HCT116 (cell line): ENCODE results near the gene KIAA1614. TPM values are rescaled to one million over a fixed set of nuclear protein-coding genes. Genes with fewer than 3 reads are reported as not detected.

ENCODE experiments used
- ATAC-seq: fragments of 200-7000 bp; cut with Tn5 transposase; 2 replicates; pipeline ENCODE4 v1.9.1; 2020; ENCODE audit warnings: mild to moderate bottlenecking, moderate library complexity
- BruUV-seq: library from RNA; stranded (reverse); fragments of 400-500 nt; replicated peaks from 2 replicates; lab custom pipeline; 2021; lab: Mats Ljungman, UMichigan
- CTCF ChIA-PET: fragments of 300-600 bp; sonication (Branson Sonifier 250); formaldehyde crosslinking; loops from one replicate; lab custom pipeline; 2021; ENCODE audit warnings: antibody characterized with exemption; lab: Charles Lee
- POLR2A ChIA-PET: fragments of 300-600, 350-600 bp; sonication (Branson Sonifier 250); formaldehyde crosslinking; loops from one replicate; lab custom pipeline; 2021; ENCODE audit warnings: antibody characterized with exemption; lab: Charles Lee
- RAD21 ChIA-PET, 2 experiments: fragments of 300-600 bp; sonication (Branson Sonifier 250); formaldehyde crosslinking; loops; one replicate each; lab custom pipeline; 2023; ENCODE audit warnings: low total read pairs in 2 of 2; ENCODE audit not compliant: uncharacterized antibody in 2 of 2, unreplicated experiment in 2 of 2, low non-redundant PET in 1 of 2; lab: Charles Lee
- DNase-seq: peaks from one replicate; pipeline ENCODE4 v3.0.0-alpha.2; 2010; ENCODE audit warnings: low read depth, low spot score
- H2AFZ ChIP-seq: fragments of 200-600 bp; shearing (Covaris generic), sonication (generic); 2 replicates; pipeline ENCODE4 v1.6.1; 2017; ENCODE audit warnings: low read depth, mixed run types, mixed read lengths, antibody characterized with exemption, low read length; ENCODE audit not compliant: poor library complexity, severe bottlenecking
- H3K27ac ChIP-seq: 2 replicates; pipeline ENCODE4 v1.5.1; 2012; ENCODE audit warnings: low read depth, low read length
- H3K27me3 ChIP-seq: fragments of 200-600 bp; sonication (generic); 2 replicates; pipeline ENCODE4 v1.6.1; 2016; ENCODE audit warnings: mixed run types, low read length, mixed read lengths; ENCODE audit not compliant: insufficient read depth
- H3K36me3 ChIP-seq, 2 experiments: fragments of 200-500 bp in 1 of 2; fragments of 200-600 bp in 1 of 2; sonication (Bioruptor generic) in 1 of 2; sonication (generic) in 1 of 2; 2 replicates each; pipeline versions ENCODE4 v1.5.1 to v1.6.1; 2014 to 2016; ENCODE audit warnings: low read length in 2 of 2, inconsistent platforms in 1 of 2, mixed read lengths in 1 of 2, mixed run types in 1 of 2; ENCODE audit not compliant: insufficient read depth in 2 of 2, control insufficient read depth in 1 of 2
- H3K4me1 ChIP-seq, 2 experiments: fragments of 200-600 bp in 1 of 2; sonication (generic) in 1 of 2; 2 replicates each; pipeline versions ENCODE4 v1.5.1 to v1.6.1; 2012 to 2017; ENCODE audit warnings: low read length in 2 of 2, inconsistent platforms in 1 of 2, mild to moderate bottlenecking in 1 of 2, mixed read lengths in 1 of 2, mixed run types in 1 of 2, moderate library complexity in 1 of 2; ENCODE audit not compliant: insufficient read depth in 2 of 2, control insufficient read depth in 1 of 2
- H3K4me2 ChIP-seq: fragments of 200-600 bp; sonication (generic); 2 replicates; pipeline ENCODE4 v1.6.1; 2017; ENCODE audit warnings: mixed run types, low read length, mixed read lengths
- H3K4me3 ChIP-seq, 2 experiments: fragments of 200-600 bp in 1 of 2; sonication (generic) in 1 of 2; replicated peaks in 1 of 2; 2 replicates each; pipeline ENCODE4 v1.5.1; 2011 to 2016; ENCODE audit warnings: low read length in 2 of 2, control low read depth in 1 of 2, low read depth in 1 of 2, mild to moderate bottlenecking in 1 of 2, mixed read lengths in 1 of 2, mixed run types in 1 of 2
- H3K79me2 ChIP-seq: fragments of 200-600 bp; sonication (generic); 2 replicates; pipeline ENCODE4 v1.6.1; 2017; ENCODE audit warnings: mild to moderate bottlenecking, mixed run types, low read length, moderate library complexity, mixed read lengths; ENCODE audit not compliant: insufficient read depth
- H3K9ac ChIP-seq: fragments of 200-600 bp; sonication (generic); 2 replicates; pipeline ENCODE4 v1.6.1; 2016; ENCODE audit warnings: low read length, mixed read lengths
- H3K9me2 ChIP-seq: fragments of 200-600 bp; sonication (generic), shearing (Covaris generic); 2 replicates; pipeline ENCODE4 v1.6.1; 2017; ENCODE audit warnings: mixed run types, mild to moderate bottlenecking, moderate library complexity; ENCODE audit not compliant: insufficient read depth
- H3K9me3 ChIP-seq, 2 experiments: fragments of 200-500 bp in 1 of 2; fragments of 200-600 bp in 1 of 2; sonication (Bioruptor generic) in 1 of 2; sonication (generic) in 1 of 2; 2 replicates each; pipeline ENCODE4 v1.6.1; 2014 to 2017; ENCODE audit warnings: low read length in 2 of 2, mixed read lengths in 2 of 2, inconsistent platforms in 1 of 2, low read depth in 1 of 2, mild to moderate bottlenecking in 1 of 2, mixed run types in 1 of 2, moderate library complexity in 1 of 2; ENCODE audit not compliant: control insufficient read depth in 1 of 2, insufficient read depth in 1 of 2
- H4K20me1 ChIP-seq: fragments of 200-600 bp; sonication (generic), shearing (Covaris generic); 2 replicates; pipeline ENCODE4 v1.6.1; 2017; ENCODE audit warnings: mixed run types, mild to moderate bottlenecking, moderate library complexity; ENCODE audit not compliant: insufficient read depth
- CBX3 ChIP-seq: IDR thresholded peaks from 2 replicates; pipeline ENCODE4 v1.6.1; 2012; ENCODE audit warnings: low read depth
- CEBPB ChIP-seq: IDR thresholded peaks from 2 replicates; pipeline ENCODE4 v1.6.1; 2012; ENCODE audit warnings: low read depth
- EGR1 ChIP-seq: IDR thresholded peaks from 2 replicates; pipeline ENCODE4 v1.6.1; 2012; ENCODE audit warnings: low read depth
- ELF1 ChIP-seq: IDR thresholded peaks from 2 replicates; pipeline ENCODE4 v1.6.1; 2012; ENCODE audit warnings: low read depth, borderline replicate concordance
- EZH2phosphoT487 ChIP-seq: fragments of 200-600 bp; IDR thresholded peaks from 2 replicates; pipeline ENCODE4 v1.6.1; 2018; ENCODE audit warnings: antibody characterized with exemption, borderline replicate concordance
- FOSL1 ChIP-seq: IDR thresholded peaks from 2 replicates; pipeline ENCODE4 v1.6.1; 2012; ENCODE audit warnings: low read depth
- JUND ChIP-seq: IDR thresholded peaks from 2 replicates; pipeline ENCODE4 v1.6.1; 2012
- POLR2A ChIP-seq: IDR thresholded peaks from 2 replicates; pipeline ENCODE4 v1.7.0; 2011; ENCODE audit warnings: borderline replicate concordance; ENCODE audit not compliant: insufficient read depth, insufficient read length; ENCODE audit errors: extremely low read depth
- RAD21 ChIP-seq: IDR thresholded peaks from 2 replicates; pipeline ENCODE4 v1.6.1; 2012; ENCODE audit warnings: low read depth, mild to moderate bottlenecking
- TCF7L2 ChIP-seq: IDR thresholded peaks from 2 replicates; pipeline ENCODE4 v1.7.0; 2011; ENCODE audit warnings: borderline replicate concordance, inconsistent platforms; ENCODE audit not compliant: insufficient read depth, insufficient read length; ENCODE audit errors: extremely low read depth
- YY1 ChIP-seq: IDR thresholded peaks from 2 replicates; pipeline ENCODE4 v1.6.1; 2011; ENCODE audit warnings: low read length, low read depth, moderate library complexity, mild to moderate bottlenecking; ENCODE audit not compliant: insufficient replicate concordance; ENCODE audit errors: extremely low read depth
- intact Hi-C: fragments of 100-400 bp; cut with micrococcal nuclease; formaldehyde crosslinking; loops from 2 replicates; pipeline ENCODE4 v1.10.0; 2022
- total RNA-seq: library from RNA; stranded (reverse); gene quantifications from one replicate; pipeline ENCODE4 v1.2.1, GENCODE V29; 2021; ENCODE audit not compliant: unreplicated experiment
- TF ChIP-seq, protein P1 (sequence below): IDR thresholded peaks from 2 replicates; pipeline ENCODE4 v1.6.1; 2012
- TF ChIP-seq, protein P2 (sequence below), 3 experiments: fragments of 200-600 bp in 1 of 3; sonication (generic) in 1 of 3; IDR thresholded peaks in 2 of 3; conservative IDR thresholded peaks in 1 of 3; 2 replicates each; pipeline ENCODE4 v1.5.1; 2012 to 2017; ENCODE audit warnings: low read depth in 2 of 3, low read length in 2 of 3, antibody characterized with exemption in 1 of 3, borderline replicate concordance in 1 of 3, control low read depth in 1 of 3, mild to moderate bottlenecking in 1 of 3, mixed read lengths in 1 of 3, mixed run types in 1 of 3, moderate library complexity in 1 of 3; ENCODE audit not compliant: insufficient read depth in 1 of 3
- TF ChIP-seq, protein P3 (sequence below): IDR thresholded peaks from 2 replicates; pipeline ENCODE4 v1.6.1; 2011; ENCODE audit warnings: mild to moderate bottlenecking, low read length, moderate library complexity; ENCODE audit not compliant: insufficient replicate concordance; ENCODE audit errors: extremely low read depth
- TF ChIP-seq, protein P4 (sequence below): IDR thresholded peaks from 2 replicates; pipeline ENCODE4 v1.6.1; 2012; ENCODE audit warnings: low read depth
- TF ChIP-seq, protein P5 (sequence below): IDR thresholded peaks from 2 replicates; pipeline ENCODE4 v1.6.1; 2012

The KIAA1614 gene
- total RNA-seq, 1 experiment from 2014 or later = 0.25 TPM

DNA sequence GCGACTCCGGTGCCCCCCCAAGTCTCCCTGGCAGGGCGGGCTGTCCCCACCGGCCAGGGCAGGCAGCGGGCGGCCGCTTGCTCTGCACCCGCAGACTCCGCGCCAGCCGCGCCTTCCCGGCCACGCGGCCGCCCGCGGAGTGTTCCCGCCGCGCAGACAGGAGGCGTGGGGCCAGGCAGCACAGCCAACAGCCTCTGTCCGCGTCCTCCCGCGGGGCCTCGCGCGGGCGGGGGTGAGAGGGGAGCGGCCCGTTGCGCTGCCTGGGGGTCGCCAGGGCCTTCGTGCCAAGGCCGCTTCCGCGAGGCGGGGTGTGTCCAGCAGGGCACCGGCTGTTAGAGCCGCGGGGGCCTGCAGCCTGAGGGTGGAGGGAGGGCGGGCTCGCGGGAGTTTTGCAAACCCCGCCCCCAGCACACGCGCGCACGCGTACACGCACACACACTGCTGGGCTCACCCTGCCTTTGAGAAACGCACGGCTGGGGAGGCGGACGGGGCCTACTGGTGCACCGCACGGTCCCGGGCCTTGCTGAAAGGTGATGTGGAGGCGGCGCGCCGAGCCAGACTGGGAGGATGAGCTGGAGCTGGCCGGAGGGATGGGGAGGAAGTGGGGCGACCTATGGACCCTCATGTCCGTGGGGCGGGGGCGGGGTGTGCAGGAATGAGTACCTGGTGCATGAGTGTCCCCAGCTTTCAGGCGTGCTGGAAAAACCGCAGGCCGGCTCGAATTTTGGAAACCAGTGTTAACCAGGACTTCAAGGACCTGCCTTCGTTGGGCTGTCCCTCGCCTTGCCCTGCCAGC, 41.5 kb downstream of the KIAA1614 start:
- intact Hi-C loops = no loop called here
- H3K4me2 ChIP-seq = no peak overlapping the region
- H3K4me3 ChIP-seq = no peak overlapping the region
- ChIA-PET RAD21 (no interaction called here), CTCF (no interaction called here), POLR2A (no interaction called here)
- BruUV-seq = no TSS peak
- H3K9me3 ChIP-seq = no peaks in the 10 kb centered on the region
- H3K36me3 ChIP-seq = peaks cover 0 to 4% of the 10 kb centered on the region in 2 experiments; a peak in 1 of 4 replicates
- no peak for DNase-seq
- no peak overlapping the region for H3K27ac ChIP-seq
- H2AFZ ChIP-seq = no peak overlapping the region
- TF ChIP-seq EZH2phosphoT487 (no peak), RAD21 (no peak), JUND (no peak), CBX3 (no peak), CEBPB (no peak), ELF1 (no peak), YY1 (no peak), TCF7L2 (no peak), EGR1 (no peak), POLR2A (no peak), FOSL1 (no peak)
- TF ChIP-seq, protein P1, sequence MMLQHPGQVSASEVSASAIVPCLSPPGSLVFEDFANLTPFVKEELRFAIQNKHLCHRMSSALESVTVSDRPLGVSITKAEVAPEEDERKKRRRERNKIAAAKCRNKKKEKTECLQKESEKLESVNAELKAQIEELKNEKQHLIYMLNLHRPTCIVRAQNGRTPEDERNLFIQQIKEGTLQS = no peak
- TF ChIP-seq, protein P2, sequence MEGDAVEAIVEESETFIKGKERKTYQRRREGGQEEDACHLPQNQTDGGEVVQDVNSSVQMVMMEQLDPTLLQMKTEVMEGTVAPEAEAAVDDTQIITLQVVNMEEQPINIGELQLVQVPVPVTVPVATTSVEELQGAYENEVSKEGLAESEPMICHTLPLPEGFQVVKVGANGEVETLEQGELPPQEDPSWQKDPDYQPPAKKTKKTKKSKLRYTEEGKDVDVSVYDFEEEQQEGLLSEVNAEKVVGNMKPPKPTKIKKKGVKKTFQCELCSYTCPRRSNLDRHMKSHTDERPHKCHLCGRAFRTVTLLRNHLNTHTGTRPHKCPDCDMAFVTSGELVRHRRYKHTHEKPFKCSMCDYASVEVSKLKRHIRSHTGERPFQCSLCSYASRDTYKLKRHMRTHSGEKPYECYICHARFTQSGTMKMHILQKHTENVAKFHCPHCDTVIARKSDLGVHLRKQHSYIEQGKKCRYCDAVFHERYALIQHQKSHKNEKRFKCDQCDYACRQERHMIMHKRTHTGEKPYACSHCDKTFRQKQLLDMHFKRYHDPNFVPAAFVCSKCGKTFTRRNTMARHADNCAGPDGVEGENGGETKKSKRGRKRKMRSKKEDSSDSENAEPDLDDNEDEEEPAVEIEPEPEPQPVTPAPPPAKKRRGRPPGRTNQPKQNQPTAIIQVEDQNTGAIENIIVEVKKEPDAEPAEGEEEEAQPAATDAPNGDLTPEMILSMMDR (IDR thresholded peaks at IDR 0.05 in 2 of 3, conservative IDR thresholded peaks at IDR 0.05 in 1 of 3; ENCODE audit: borderline replicate concordance in 1 of 3, insufficient read depth in 1 of 3, low read depth in 2 of 3, low read length in 2 of 3) = no peak
- TF ChIP-seq, protein P3, sequence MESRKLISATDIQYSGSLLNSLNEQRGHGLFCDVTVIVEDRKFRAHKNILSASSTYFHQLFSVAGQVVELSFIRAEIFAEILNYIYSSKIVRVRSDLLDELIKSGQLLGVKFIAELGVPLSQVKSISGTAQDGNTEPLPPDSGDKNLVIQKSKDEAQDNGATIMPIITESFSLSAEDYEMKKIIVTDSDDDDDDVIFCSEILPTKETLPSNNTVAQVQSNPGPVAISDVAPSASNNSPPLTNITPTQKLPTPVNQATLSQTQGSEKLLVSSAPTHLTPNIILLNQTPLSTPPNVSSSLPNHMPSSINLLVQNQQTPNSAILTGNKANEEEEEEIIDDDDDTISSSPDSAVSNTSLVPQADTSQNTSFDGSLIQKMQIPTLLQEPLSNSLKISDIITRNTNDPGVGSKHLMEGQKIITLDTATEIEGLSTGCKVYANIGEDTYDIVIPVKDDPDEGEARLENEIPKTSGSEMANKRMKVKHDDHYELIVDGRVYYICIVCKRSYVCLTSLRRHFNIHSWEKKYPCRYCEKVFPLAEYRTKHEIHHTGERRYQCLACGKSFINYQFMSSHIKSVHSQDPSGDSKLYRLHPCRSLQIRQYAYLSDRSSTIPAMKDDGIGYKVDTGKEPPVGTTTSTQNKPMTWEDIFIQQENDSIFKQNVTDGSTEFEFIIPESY = no peak
- TF ChIP-seq, protein P4, sequence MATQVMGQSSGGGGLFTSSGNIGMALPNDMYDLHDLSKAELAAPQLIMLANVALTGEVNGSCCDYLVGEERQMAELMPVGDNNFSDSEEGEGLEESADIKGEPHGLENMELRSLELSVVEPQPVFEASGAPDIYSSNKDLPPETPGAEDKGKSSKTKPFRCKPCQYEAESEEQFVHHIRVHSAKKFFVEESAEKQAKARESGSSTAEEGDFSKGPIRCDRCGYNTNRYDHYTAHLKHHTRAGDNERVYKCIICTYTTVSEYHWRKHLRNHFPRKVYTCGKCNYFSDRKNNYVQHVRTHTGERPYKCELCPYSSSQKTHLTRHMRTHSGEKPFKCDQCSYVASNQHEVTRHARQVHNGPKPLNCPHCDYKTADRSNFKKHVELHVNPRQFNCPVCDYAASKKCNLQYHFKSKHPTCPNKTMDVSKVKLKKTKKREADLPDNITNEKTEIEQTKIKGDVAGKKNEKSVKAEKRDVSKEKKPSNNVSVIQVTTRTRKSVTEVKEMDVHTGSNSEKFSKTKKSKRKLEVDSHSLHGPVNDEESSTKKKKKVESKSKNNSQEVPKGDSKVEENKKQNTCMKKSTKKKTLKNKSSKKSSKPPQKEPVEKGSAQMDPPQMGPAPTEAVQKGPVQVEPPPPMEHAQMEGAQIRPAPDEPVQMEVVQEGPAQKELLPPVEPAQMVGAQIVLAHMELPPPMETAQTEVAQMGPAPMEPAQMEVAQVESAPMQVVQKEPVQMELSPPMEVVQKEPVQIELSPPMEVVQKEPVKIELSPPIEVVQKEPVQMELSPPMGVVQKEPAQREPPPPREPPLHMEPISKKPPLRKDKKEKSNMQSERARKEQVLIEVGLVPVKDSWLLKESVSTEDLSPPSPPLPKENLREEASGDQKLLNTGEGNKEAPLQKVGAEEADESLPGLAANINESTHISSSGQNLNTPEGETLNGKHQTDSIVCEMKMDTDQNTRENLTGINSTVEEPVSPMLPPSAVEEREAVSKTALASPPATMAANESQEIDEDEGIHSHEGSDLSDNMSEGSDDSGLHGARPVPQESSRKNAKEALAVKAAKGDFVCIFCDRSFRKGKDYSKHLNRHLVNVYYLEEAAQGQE = no peak
- TF ChIP-seq, protein P5, sequence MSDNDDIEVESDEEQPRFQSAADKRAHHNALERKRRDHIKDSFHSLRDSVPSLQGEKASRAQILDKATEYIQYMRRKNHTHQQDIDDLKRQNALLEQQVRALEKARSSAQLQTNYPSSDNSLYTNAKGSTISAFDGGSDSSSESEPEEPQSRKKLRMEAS = no peak
- no peaks in the 10 kb centered on the region for H3K9me2 ChIP-seq
- H3K4me1 ChIP-seq = no peaks in the 10 kb centered on the region
- H3K79me2 ChIP-seq = no peaks in the 10 kb centered on the region
- H3K27me3 ChIP-seq = no peaks in the 10 kb centered on the region
- ATAC-seq = no peak
- no peaks in the 10 kb centered on the region for H4K20me1 ChIP-seq
- no peak overlapping the region for H3K9ac ChIP-seq
